ENCODE data around the gene EPB42. TPM values are rescaled to one million over a fixed set of nuclear protein-coding genes. Genes with fewer than 3 reads are reported as not detected.

The EPB42 gene
- total RNA-seq, 2 donors from 2014 or later = not detected

GRCh38 chr15:43260011-43260615, 39.3 kb upstream of the EPB42 start:
- Mint-ChIP-seq H3K4me1 (no peaks in the 10 kb centered on the region), H3K36me3 (ENCODE audit: low read depth) (no peaks in the 10 kb centered on the region), H3K4me3 (no peak overlapping the region), H3K9me3 (no peaks in the 10 kb centered on the region), H3K27me3 (ENCODE audit: insufficient read depth) (peaks cover 13% of the 10 kb centered on the region), H3K27ac (no peak overlapping the region)
- Histone ChIP-seq H3K9ac (ENCODE audit: extremely low read depth, low read length, poor library complexity, severe bottlenecking) (no peak overlapping the region), H3K9me3 (ENCODE audit: control insufficient read depth, low read length) (no peaks in the 10 kb centered on the region), H3K27ac (ENCODE audit: low read depth, low read length) (no peak overlapping the region), H3K4me3 (ENCODE audit: low read length) (no peak overlapping the region), H3K27me3 (ENCODE audit: control insufficient read depth, insufficient read depth, low read length, poor library complexity, severe bottlenecking) (peaks cover 16% of the 10 kb centered on the region), H3K36me3 (ENCODE audit: control insufficient read depth, insufficient read depth, low read length) (no peaks in the 10 kb centered on the region), H3K4me1 (ENCODE audit: control insufficient read depth, insufficient read depth, low read length) (no peaks in the 10 kb centered on the region)
- WGBS, 2 experiments (ENCODE audit: insufficient coverage in 1 of 2, insufficient read length in 1 of 2) = 83 to 93% methylated on average over 7 to 19 of the region's 19 CpGs
- no peak for TF ChIP-seq CTCF (conservative IDR thresholded peaks at IDR 0.05)
- DNase-seq = no peak

GRCh38 chr15:43258781-43259180, 38.0 kb upstream of the EPB42 start:
- H3K4me1 ChIP-seq (ENCODE audit: control insufficient read depth, insufficient read depth, low read length) = no peaks in the 10 kb centered on the region
- no peak overlapping the region for H3K4me3 Mint-ChIP-seq
- peaks cover 4% of the 10 kb centered on the region for H3K27me3 ChIP-seq (ENCODE audit: control insufficient read depth, insufficient read depth, low read length, poor library complexity, severe bottlenecking)
- no peak overlapping the region for H3K27ac ChIP-seq (ENCODE audit: low read depth, low read length)
- no peaks in the 10 kb centered on the region for H3K9me3 ChIP-seq (ENCODE audit: control insufficient read depth, low read length)
- no peak overlapping the region for H3K4me3 ChIP-seq (ENCODE audit: low read length)
- 80 to 90% methylated on average over 1 to 8 of the region's 8 CpGs for WGBS, 2 experiments (ENCODE audit: insufficient coverage in 1 of 2, insufficient read length in 1 of 2)
- no peaks in the 10 kb centered on the region for H3K9me3 Mint-ChIP-seq
- H3K9ac ChIP-seq (ENCODE audit: extremely low read depth, low read length, poor library complexity, severe bottlenecking) = no peak overlapping the region
- no peaks in the 10 kb centered on the region for H3K4me1 Mint-ChIP-seq
- no peaks in the 10 kb centered on the region for H3K36me3 Mint-ChIP-seq (ENCODE audit: low read depth)
- no peak for DNase-seq
- H3K27me3 Mint-ChIP-seq (ENCODE audit: insufficient read depth) = peaks cover 9% of the 10 kb centered on the region
- H3K27ac Mint-ChIP-seq = no peak overlapping the region
- H3K36me3 ChIP-seq (ENCODE audit: control insufficient read depth, insufficient read depth, low read length) = no peaks in the 10 kb centered on the region
- no peak for TF ChIP-seq CTCF (conservative IDR thresholded peaks at IDR 0.05)

- H3K27me3 Mint-ChIP-seq (ENCODE audit: insufficient read depth) = peaks cover 8% of the 10 kb centered on the region
These were observed 35.5 kb upstream of the EPB42 start for GRCh38 chr15:43256341-43256740.

More at GRCh38 chr15:43256341-43256740, 35.5 kb upstream of the EPB42 start:
- Histone ChIP-seq H3K4me3 (ENCODE audit: low read length) (no peak overlapping the region), H3K27me3 (ENCODE audit: control insufficient read depth, insufficient read depth, low read length, poor library complexity, severe bottlenecking) (no peaks in the 10 kb centered on the region), H3K27ac (ENCODE audit: low read depth, low read length) (no peak overlapping the region), H3K4me1 (ENCODE audit: control insufficient read depth, insufficient read depth, low read length) (no peaks in the 10 kb centered on the region), H3K36me3 (ENCODE audit: control insufficient read depth, insufficient read depth, low read length) (no peaks in the 10 kb centered on the region), H3K9ac (ENCODE audit: extremely low read depth, low read length, poor library complexity, severe bottlenecking) (no peak overlapping the region), H3K9me3 (ENCODE audit: control insufficient read depth, low read length) (no peaks in the 10 kb centered on the region)
- Mint-ChIP-seq H3K36me3 (ENCODE audit: low read depth) (no peaks in the 10 kb centered on the region), H3K27ac (no peak overlapping the region), H3K4me3 (no peak overlapping the region), H3K4me1 (no peaks in the 10 kb centered on the region), H3K9me3 (no peaks in the 10 kb centered on the region)
- WGBS, 2 experiments (ENCODE audit: insufficient coverage in 1 of 2, insufficient read length in 1 of 2) = 71 to 91% methylated on average over 4 to 7 of the region's 7 CpGs
- no peak for TF ChIP-seq CTCF (conservative IDR thresholded peaks at IDR 0.05)
- DNase-seq = peak; percentile 24
